ENCODE data around the gene ZNF710. TPM values are rescaled to one million over a fixed set of nuclear protein-coding genes. Genes with fewer than 3 reads are reported as not detected.
A peak's percentile ranks its signal among the peaks of the same experiment; 100 is the strongest.

Gene ZNF710
- total RNA-seq, 1 donor from 2014 or later: 5.4 TPM

GRCh38 chr15:90009301-90010022 lies 8.3 kb downstream of the ZNF710 start:
- no peak for ATAC-seq
- DNase-seq (ENCODE audit: missing footprints): peak; percentile 70
- intact Hi-C loops (cut with DNase I): no loop called here

GRCh38 chr15:90011705-90012104 lies 10.6 kb downstream of the ZNF710 start:
- DNase-seq (ENCODE audit: missing footprints) (no peak), ATAC-seq (no peak)
- intact Hi-C loops (cut with DNase I): no loop called here

- DNase-seq (ENCODE audit: missing footprints): no peak
- no peak for ATAC-seq
- intact Hi-C loops (cut with DNase I): no loop called here
These were observed 12.4 kb downstream of the ZNF710 start for GRCh38 chr15:90013503-90013937.

GRCh38 chr15:90015294-90015693 lies 14.2 kb downstream of the ZNF710 start:
- intact Hi-C loops (cut with DNase I): no loop called here
- no peak for ATAC-seq
- DNase-seq (ENCODE audit: missing footprints): no peak

GRCh38 chr15:90015749-90016148 lies 14.6 kb downstream of the ZNF710 start:
- no peak for ATAC-seq
- no peak for DNase-seq (ENCODE audit: missing footprints)
- intact Hi-C loops (cut with DNase I): no loop called here

GRCh38 chr15:90016721-90017120 lies 15.6 kb downstream of the ZNF710 start:
- DNase-seq (ENCODE audit: missing footprints): no peak
- ATAC-seq: no peak
- intact Hi-C loops (cut with DNase I): no loop called here

GRCh38 chr15:90018216-90018831 lies 17.2 kb downstream of the ZNF710 start:
- DNase-seq (ENCODE audit: missing footprints) (no peak), ATAC-seq (no peak)
- intact Hi-C loops (cut with DNase I): no loop called here

- no peak for ATAC-seq
- DNase-seq (ENCODE audit: missing footprints): no peak
- intact Hi-C loops (cut with DNase I): no loop called here
These were observed 18.5 kb downstream of the ZNF710 start for GRCh38 chr15:90019611-90020010.

GRCh38 chr15:90020021-90020735 lies 19.1 kb downstream of the ZNF710 start:
- ATAC-seq: peak; percentile 65
- peak; percentile 75 for DNase-seq (ENCODE audit: missing footprints)
- intact Hi-C loops (cut with DNase I): no loop called here

- intact Hi-C loops (cut with DNase I): no loop called here
- no peak for DNase-seq (ENCODE audit: missing footprints)
- ATAC-seq: no peak
These were observed 19.9 kb downstream of the ZNF710 start for GRCh38 chr15:90020936-90021507.

GRCh38 chr15:90022345-90022744 lies 21.2 kb downstream of the ZNF710 start:
- no peak for ATAC-seq
- intact Hi-C loops (cut with DNase I): no loop called here
- no peak for DNase-seq (ENCODE audit: missing footprints)

- ATAC-seq: no peak
- DNase-seq (ENCODE audit: missing footprints): no peak
- intact Hi-C loops (cut with DNase I): no loop called here
These were observed 22.0 kb downstream of the ZNF710 start for GRCh38 chr15:90022905-90023700.

GRCh38 chr15:90024406-90024805 lies 23.3 kb downstream of the ZNF710 start:
- intact Hi-C loops (cut with DNase I): no loop called here
- no peak for ATAC-seq

GRCh38 chr15:90025489-90026033 lies 24.4 kb downstream of the ZNF710 start:
- no peak for ATAC-seq
- no peak for DNase-seq (ENCODE audit: missing footprints)
- intact Hi-C loops (cut with DNase I): no loop called here

More at GRCh38 chr15:90024406-90024805, 23.3 kb downstream of the ZNF710 start:
- no peak for DNase-seq (ENCODE audit: missing footprints)

- DNase-seq (ENCODE audit: missing footprints) (no peak), ATAC-seq (no peak)
- intact Hi-C loops (cut with DNase I): no loop called here
These were observed 27.3 kb downstream of the ZNF710 start for GRCh38 chr15:90028376-90028944.

GRCh38 chr15:90029024-90029423 lies 27.9 kb downstream of the ZNF710 start:
- DNase-seq (ENCODE audit: missing footprints): no peak
- intact Hi-C loops (cut with DNase I): no loop called here
- ATAC-seq: no peak

GRCh38 chr15:90030376-90030775 lies 29.3 kb downstream of the ZNF710 start:
- intact Hi-C loops (cut with DNase I): loop anchor here (2.0 kb wide), 1 partner anchor 28 kb away; no protein-coding TSS in a partner anchor
- ATAC-seq (peak; percentile 57), DNase-seq (ENCODE audit: missing footprints) (no peak)

GRCh38 chr15:90031231-90031791 lies 30.2 kb downstream of the ZNF710 start:
- intact Hi-C loops (cut with DNase I): loop anchor here (2.0 kb wide), 1 partner anchor 29 kb away; no protein-coding TSS in a partner anchor
- peak; percentile 38 for ATAC-seq
- no peak for DNase-seq (ENCODE audit: missing footprints)
